NCI-H446 treated with DMSO at 0.1 percent for 48 hours (cell line): Measurements from ENCODE around the gene SLC27A1.
"Not testable (repeated sequence)": the region's sequence is repeated elsewhere in the genome, so short reads cannot be mapped to it uniquely, and the experiment has no call there.

Experiments
- DNase-seq: peaks from one replicate; lab custom pipeline; 2025; lab: John Stamatoyannopoulos, UW

SLC27A1 gene

GRCh38 chr19:17487284-17488121, 17.2 kb downstream of the SLC27A1 start:
- DNase-seq = no peak

- DNase-seq = no peak
Observed at GRCh38 chr19:17488593-17489391, 18.5 kb downstream of the SLC27A1 start.

- no peak for DNase-seq
Observed at GRCh38 chr19:17489392-17490030, 19.2 kb downstream of the SLC27A1 start.

DNA sequence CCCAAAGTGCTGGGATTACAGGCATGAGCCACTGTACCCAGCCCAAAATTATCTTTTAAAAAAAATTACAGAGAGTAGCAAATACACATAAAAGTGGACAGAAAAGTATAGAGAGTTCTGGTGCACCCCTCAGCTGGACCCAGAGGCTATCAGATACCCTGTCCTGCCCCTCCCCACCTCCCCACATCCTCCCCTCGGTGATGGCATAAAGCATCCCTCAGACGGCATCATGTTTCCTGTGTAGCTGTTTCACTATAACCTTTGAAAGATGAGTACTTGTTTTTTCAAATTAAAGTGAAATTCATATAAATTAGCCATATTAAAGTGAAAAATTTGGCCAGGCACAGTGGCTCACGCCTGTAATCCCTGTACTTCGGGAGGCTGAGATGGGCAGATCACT, 20.1 kb downstream of the SLC27A1 start:
- no peak for DNase-seq

DNA sequence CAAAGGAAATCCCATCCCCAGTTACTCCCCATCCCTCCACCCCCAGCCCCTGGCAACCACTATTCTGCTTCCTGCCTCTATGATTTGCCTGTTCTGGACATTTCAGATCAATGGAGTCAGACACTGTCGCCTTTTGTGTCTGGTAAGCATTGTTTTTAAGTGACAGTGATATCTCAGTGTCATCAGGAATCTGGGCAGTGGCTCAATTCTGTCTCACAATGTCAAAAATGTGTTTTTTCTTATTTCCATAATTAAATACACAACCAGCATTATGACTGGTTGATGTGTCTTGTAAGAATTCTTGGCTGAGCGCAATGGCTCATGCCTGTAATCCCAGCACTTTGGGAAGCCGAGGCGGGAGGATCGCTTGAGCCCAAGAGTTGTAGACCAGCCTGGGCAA, 21.0 kb downstream of the SLC27A1 start:
- no peak for DNase-seq

GRCh38 chr19:17495639-17496296, 25.4 kb downstream of the SLC27A1 start:
- DNase-seq = no peak

DNA sequence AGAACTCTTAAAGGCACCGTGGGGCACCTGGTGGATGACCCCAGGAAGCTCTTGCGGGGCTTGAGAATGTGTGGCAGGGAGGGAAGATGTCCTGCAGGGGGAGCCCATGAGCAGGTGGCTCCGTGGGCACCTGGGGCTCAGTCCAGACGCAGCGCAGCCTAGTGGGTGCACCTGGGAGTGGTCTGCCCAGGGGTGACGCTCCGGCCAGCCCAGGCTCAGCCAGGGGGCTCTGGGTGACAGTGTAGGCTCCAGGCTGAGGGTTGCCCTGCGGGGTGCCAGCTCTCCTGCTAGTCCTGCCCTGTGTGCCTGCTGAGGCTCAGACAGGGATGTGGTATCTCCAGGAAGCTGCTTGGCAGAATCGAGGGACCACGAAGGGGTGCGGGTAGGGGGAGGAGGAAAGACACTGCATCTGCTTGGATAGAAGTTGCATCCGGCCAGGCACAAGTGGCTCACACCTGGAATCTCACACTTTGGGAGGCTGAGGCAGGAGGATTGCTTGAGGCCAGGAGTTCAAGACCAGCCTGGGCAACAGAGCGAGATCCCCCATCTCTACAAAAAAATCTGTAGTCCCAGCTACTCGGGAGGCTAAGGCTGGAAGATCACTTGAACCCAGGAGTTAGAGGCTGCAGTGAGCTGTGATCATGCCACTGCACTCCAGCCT, 26.1 kb downstream of the SLC27A1 start:
- no peak for DNase-seq

DNA sequence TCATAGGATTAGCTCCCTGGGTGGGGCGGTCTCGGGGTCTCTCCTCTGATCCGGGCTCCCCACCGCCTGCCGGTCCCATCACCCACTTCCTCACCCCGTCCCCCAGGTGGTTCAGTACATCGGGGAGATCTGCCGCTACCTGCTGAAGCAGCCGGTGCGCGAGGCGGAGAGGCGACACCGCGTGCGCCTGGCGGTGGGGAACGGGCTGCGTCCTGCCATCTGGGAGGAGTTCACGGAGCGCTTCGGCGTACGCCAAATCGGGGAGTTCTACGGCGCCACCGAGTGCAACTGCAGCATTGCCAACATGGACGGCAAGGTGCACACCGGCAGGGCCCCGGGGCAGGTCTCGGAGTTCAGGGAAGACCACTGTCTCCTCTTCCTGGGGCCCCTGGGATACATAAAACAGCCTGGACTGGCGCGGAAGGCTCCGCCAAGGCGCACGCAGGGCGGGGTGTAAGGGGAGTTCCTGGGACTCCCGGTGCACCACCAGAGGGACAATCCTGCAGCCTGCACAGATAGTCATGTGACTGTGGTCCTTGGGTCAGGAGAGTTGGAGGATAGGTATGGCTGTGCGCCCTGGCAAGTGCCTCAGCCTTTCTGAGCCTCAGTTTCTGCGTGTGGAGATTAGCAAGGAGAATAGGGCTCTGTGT, 26.9 kb downstream of the SLC27A1 start:
- DNase-seq = no peak

DNA sequence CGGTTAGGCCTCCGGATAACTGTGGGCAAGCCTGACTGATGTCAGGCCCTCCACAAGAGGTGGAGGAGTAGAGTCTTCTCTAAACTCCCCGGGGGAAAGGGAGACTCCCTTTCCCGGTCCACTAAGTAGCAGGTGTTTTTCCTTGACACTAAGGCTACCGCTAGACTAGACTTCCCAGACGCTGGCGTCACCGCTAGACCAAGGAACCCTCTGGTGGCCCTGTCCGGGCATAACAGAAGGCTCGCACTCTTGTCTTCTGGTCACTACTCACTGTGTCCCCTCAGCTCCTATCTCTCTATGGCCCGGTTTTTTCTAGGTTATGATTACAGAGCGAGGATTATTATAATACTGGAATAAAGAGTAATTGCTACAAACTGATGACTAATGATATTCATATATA, 28.7 kb downstream of the SLC27A1 start:
- not testable (repeated sequence) for DNase-seq

GRCh38 chr19:17499648-17500446, 29.5 kb downstream of the SLC27A1 start:
- no peak for DNase-seq

DNA sequence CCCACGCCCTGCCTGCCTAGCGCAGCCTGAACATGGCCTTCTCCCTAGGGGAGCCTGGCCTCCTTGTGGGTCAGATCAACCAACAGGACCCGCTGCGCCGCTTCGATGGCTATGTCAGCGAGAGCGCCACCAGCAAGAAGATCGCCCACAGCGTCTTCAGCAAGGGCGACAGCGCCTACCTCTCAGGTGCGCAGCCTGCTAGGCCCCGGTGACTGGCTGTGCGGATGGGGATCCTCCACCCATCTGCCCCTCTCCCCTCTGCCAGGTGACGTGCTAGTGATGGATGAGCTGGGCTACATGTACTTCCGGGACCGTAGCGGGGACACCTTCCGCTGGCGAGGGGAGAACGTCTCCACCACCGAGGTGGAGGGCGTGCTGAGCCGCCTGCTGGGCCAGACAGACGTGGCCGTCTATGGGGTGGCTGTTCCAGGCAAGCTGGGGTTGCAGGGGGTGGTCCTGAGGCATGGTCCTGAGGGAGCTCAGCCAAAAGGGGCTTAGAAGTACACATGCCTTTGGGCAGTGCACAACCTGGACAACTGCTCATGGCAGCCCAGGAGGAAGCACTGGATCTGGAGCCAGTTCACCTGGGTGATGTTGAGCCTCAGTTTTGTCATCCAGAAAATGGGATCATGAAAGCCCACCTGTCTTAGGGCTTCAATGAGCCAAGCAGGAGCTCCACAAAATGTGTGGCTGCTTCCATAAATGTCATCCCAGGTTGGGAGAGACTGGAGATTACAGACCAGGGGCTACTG, 30.3 kb downstream of the SLC27A1 start:
- no peak for DNase-seq

DNA sequence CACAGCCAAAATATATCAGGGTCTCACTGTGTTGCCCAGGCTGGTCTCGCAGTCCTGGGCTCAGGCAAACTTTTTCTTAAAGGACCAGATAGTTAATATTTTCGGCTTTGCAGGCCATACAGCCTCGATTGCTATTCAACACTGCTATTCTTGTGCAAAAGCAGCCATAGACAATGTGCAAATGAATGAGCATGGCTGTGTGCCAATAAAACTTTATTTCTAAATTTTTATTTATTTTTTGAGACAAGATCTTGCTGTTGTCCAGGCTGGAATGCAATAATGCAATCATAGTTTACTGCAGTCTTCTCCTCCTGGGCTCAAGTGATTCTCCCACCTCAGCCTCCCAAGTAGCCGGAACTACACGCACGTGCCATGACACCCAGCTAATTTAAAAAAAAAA, 32.9 kb downstream of the SLC27A1 start:
- DNase-seq = no peak

GRCh38 chr19:17504030-17504429, 33.7 kb downstream of the SLC27A1 start:
- DNase-seq = no peak

DNA sequence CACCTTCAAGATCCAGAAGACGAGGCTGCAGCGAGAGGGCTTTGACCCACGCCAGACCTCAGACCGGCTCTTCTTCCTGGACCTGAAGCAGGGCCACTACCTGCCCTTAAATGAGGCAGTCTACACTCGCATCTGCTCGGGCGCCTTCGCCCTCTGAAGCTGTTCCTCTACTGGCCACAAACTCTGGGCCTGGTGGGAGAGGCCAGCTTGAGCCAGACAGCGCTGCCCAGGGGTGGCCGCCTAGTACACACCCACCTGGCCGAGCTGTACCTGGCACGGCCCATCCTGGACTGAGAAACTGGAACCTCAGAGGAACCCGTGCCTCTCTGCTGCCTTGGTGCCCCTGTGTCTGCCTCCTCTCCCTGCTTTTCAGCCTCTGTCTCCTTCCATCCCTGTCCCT, 34.1 kb downstream of the SLC27A1 start:
- DNase-seq = no peak

GRCh38 chr19:17505223-17505622, 34.9 kb downstream of the SLC27A1 start:
- no peak for DNase-seq

DNA sequence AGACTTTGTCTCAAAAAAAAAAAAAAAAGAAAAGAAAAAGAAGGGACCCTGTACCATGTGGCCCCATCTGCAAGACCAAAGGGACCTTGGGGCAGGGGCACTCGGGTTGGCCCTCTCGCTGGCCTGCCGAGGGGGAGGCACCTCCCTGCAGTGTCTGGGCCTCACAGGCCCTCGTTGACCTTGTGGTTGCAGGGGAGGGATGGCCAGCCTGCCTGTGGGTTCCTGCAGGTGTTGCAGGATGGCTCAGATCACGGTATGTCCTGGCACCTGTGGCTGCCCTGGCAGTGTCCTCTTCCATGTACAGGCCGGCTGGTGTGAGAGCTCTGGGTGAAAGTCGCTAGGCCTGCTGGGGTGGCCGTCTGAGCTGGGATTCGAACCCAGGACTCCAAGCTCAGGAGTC, 36.4 kb downstream of the SLC27A1 start:
- DNase-seq = no peak

DNA sequence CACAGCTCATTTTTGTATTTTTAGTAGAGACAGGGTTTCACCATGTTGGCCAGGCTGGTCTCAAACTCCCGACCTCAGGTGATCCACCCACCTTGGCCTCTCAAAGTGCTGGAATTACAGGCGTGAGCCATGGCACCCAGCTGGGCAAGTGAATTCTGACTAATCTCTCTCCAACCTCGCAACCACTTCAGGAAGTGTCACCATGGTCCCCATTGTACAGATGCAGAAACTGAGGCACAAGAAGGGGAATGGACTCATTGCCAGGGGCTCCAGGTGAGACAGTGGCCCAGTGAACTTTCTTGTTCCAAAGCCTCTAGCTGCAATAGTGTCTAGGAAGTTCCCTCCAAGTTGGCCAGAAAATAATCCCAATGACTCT, 38.2 kb downstream of the SLC27A1 start:
- DNase-seq = not testable (repeated sequence)

DNA sequence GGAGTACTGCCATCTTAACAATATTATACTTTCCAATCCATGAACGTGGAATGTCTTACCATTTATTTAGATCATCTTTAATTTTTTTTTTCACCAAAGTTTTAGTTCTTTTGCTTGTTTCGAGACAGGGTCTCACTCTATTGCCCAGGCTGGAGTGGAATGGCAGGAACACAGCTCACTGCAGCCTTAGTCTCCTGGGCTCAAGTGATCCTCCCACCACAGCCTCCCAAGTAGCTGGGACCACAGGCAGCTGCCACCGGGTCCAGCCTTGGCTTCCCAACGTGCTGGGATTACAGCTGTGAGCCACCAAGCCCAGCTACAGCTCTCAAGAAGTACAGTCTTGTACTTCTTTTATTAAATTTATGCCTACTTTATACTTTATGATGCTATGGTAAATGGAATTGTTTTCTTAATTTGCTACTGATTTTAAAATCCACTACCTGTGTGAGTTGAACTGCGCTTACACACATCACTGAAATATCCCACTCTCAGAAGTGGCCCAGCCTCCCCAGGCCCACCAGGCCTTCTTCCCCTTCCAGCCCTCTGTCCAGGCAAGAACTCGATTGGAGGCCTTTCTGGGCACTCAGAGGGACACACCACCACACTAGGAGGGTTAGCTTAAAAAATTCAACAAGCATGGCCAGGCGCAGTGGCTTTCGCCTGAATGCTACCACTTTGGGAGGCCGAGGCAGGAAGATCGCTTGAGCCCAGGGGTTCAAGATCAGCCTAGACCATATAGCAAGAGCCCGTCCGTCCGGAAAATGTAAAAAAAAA, 40.1 kb downstream of the SLC27A1 start:
- DNase-seq = no peak
